ENCODE measurements around the gene GADD45B.
A peak's percentile ranks its signal among the peaks of the same experiment; 100 is the strongest.
"Not testable (repeated sequence)": the region's sequence is repeated elsewhere in the genome, so short reads cannot be mapped to it uniquely, and the experiment has no call there.

GADD45B gene

DNA sequence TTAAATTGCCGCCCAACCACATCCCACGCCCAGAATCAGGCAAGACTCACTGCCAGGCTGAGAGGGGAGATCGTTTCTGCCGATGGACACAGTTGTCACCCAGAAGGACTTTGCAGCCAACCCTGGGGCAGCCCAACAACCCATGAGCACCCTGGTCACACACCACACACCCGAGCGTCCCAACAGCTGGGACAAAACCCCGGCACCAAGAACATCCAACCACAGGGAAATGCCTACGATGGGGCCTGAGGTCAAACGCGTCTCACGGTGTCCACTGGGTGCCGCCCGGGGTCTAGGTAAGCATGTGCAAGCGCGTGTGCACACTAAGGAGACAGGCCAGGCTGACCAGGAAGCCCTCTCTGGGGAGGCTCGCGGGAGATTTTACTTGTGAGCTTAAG is 32.1 kb upstream of the GADD45B start:
- DNase-seq (ENCODE audit: low read depth, low spot score) = no peak

DNA sequence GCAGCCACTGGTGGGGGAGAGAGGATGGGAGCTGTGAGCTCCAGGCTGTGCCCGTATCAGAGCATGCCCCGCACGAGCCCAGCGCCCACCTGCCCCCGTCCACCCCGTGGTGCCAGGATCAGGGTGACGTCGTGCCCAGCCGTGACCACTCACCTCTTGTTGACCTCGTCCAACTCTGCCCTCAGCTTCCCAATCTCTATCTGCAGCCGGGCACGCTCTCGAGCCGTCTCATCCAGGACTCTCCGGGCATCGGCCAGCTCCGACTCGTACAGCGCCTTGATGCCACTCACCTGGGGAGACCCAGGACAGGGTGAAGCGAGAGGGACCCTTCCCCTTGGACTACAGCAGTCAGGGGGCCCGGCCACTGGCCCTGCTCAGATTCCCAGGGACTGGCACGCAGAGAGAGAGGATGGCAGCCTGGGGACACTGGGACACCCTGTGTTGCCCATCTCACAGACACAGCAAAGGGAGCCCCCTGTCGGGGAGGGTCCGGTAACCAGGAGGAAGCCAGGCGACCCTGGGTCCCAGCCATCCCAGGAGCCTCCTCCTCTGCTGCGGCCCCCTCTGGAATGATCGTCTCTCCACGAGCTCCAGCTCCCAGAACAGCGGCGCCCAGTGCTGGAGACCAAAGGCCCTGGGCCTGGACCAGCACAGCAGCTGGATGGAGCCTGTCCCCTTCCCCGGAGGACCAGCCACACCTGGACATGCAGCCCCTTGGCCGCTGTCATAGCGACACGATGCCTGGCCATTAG is 31.5 kb upstream of the GADD45B start:
- no peak for DNase-seq (ENCODE audit: low read depth, low spot score)

DNA sequence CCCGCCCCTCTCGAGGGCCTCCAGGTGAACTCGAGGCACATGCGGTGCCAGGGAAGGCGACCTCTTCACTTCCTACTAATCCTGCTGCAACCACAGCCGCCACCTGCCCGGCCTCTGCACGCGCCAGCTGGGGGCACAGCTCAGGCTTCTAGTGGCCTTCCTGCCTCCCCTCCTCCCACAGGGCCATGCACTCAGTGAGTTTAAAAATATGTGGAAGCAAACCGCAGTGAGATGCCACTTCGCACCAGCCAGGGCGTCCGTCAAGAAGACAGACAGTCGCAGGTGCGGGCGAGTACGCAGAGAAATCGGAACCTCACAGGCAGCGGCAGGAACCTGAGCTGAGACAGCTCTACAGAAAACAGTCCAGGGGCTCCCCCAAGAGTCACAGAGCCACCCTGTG is 29.5 kb upstream of the GADD45B start:
- DNase-seq (ENCODE audit: low read depth, low spot score) = no peak

DNA sequence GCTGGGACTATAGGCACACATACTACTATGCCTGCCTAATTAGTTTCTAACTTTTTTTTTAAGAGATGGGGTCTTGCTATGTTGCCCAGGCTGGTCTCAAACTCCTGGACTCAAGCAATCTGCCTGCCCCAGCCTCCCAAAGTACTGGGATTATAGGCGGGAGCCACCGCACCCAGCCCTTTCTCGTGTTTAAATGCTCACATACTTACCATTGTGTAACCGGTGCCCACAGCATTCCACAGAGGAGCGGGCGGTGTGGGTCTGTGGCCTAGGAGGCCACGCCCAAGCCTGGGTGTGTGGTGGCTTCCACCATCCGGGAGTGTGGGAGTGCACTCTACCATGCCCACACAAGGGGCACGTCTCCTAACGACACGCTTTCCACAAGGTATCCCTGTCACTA is 26.9 kb upstream of the GADD45B start:
- DNase-seq (ENCODE audit: low read depth, low spot score) = no peak

DNA sequence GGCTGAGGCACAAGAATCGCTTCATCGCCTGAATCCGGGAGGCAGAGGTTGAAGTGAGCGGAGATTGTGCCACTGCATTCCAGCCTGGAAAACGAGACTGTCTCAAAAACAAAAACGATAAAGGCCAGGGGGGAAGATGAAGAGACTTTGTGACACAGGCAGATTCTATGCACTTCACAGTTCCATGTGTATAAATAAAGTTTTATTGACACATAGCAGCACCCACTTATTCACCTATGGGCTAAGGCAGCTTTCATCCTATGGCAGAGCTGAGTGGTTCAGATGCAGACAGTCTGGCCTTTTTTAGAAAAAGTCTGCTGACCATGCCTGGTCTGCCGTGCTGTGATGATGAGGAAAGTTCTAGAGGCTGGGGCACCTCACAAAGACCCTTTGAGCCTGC is 24.8 kb upstream of the GADD45B start:
- DNase-seq (ENCODE audit: low read depth, low spot score) = no peak

DNA sequence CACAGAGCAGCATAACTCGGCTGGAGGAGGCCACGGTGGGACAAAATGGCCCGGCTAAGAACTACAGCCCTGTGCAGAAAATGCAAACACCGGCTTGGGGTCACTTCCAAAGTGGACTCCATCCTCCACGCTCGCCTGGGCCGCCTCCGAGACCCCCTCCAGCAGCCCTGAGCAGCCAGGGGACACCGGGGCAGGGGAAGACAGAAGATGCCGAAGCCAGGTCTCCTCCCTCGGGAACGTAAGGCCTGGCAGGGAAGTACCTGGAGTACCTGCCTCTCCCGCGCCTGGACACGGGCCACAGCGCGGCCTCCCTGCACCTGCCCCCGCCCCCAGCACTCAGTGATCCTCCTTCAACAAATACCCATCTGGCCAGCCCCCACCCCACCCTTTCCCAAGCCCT is 24.2 kb upstream of the GADD45B start:
- DNase-seq (ENCODE audit: low read depth, low spot score) = no peak

DNA sequence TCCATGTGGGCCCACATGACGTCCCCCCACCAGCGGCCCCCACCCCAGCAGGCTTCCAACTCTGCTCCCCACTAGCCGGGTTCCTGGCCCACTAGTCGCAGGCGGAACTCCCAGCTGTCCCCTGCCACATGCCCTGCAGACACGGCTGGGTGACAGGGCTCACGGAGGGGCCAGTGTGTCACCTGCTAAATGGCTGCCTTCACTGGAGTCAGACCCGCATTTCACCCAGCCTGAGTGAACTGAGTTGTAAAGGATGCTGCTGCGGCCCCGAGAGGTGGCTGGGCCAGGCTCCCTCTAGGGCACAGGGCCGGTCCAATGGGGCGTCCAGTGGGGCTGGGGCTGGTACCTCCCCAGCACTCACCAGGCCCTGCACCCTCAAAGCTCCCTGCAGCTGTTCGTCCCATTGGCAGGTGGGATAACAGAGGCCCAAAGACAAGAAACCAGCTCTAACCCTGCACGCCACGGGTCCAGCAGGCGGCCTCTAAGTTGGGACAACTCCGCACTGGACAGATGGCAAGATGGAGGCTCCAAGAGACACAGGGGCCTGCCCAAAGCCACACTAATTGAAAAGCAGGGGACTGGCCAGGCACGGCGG is 22.4 kb upstream of the GADD45B start:
- no peak for DNase-seq (ENCODE audit: low read depth, low spot score)

DNA sequence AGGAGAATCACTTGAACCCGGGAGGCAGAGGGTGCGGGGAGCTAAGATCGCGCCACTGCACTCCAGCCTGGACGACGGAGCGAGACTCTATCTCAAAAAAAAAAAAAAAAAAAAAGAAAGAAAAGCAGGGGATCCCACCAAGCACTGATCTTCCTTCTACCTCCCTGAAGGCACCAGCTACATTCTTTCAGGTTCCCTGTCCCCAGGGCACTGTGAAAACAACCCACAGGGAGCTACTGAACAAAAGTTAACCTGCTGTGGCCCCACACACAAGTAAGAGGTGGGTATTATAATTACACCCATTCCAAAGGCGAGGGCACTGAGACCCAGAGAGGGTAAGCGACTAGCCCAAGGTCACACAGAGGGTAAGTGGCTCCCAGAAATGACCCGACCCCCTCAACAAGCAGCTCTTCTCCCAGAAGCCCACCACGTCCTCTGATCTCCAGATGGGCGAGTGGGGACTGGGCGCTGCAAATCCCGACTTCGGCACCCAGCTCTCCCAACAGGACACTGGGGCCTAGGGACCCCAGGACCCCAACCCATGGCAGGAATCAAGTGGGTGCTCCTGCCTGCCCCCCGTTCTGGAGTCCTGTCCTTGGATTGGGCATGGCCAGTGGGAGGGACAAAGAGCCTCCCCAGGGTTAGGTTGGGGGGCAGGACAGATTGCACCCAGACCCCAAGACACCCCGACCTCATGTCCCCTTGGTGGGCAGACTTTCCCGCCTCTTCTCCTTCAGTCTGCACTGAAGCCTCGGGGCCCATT is 21.5 kb upstream of the GADD45B start:
- DNase-seq (ENCODE audit: low read depth, low spot score) = peak; percentile 48

DNA sequence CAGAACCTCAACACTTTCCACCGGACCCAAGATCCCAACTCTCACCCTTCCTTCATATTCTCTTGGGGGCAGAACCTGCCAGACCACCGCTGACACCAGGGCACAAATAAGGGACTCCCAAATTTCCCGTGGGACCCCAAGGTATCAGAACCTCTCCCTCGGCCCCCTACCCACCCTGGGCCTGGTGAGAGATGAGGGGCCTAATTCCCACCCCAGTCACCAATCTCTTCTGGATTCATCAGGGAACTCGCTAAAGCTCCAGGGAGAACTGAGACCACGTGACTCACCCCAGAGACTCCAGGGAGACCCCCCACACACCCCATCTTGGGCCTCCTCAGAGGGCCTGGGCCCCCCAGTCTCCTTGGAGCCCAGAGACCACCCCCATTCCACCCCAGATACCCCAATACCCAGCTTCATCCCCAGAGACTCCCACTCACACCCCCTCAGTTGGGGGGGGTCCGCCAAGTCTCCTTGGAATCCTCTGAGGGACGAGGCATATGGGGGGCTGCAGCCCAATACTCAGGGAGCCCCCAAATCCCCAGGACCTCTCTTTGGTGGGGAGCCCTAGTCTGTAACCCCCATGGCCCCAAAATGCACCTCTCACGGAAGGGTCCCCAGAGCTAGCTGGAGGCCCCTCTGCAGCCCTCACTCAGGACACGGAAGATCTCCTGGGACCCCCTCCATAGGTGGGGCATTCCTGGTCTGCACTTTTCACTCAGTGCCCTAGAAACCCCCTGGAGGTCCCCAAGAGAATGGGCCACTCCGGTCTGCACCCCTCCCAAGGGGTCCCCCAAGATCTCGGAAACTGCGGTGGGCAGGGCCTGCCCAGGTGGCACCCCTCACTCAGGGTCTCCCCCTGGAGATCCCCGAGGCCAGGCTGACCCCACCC is 20.7 kb upstream of the GADD45B start:
- no peak for DNase-seq (ENCODE audit: low read depth, low spot score)

DNA sequence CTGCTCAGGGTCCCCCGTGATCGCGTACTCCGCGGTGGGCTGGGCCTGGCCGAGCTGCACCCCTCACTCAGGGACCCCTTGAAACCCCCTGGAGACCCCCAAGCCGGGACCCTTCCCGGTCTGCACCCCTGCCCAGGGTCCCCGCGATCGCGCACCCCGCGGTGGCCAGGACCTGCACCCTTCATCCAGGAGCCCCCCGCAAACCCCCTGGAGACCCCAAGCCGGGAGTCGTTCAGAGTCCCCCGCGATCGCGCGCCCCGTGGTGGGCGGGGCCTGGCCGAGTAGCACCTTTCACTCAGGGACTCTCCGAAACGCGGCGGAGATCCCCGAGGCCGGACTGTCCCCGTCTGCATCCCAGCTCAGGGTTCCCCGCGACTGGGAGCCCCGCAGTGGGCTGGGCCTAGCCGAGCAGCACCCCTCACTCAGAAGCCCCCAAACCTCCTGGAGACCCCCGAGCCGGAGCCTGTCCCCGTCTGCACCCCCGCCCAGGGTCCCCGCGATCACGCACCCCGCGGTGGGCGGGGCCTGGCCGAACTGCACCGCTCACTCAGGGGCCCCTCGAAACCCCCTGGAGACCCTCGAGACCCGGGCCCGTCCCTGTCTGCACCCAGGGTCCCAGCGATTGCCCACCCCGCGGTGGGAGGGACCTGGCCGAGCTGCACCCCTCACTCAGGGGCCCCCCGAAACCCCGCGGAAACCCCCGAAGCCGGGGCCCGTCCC is 19.9 kb upstream of the GADD45B start:
- no peak for DNase-seq (ENCODE audit: low read depth, low spot score)

DNA sequence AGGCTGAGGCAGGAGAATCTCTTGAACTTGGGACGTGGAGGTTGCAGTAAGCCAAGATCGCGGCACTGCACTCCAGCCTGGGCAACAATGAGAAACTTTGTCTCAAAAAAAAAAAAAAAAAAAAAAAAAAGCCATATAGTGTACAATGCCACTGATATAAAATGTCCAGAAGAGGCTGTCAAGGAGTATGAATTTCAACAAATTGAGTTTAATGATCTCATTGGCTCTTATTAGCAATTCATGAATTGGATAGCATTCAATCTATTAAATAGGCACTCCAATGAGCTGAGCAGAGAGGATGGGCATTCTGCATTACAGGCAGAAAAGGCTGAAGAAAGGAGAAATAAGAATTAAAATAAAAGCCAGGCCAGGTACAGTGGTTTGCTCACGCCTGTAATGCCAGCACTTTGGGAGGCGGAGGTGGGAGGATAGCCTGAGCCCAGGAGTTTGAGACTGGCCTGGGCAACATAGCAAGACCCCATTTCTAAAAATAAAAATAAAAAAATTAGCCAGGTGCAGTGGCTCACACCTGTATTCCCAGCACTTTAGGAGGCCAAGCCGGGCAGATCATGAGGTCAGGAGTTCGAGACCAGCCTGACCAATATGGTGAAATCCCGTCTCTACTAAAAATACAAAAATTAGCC is 18.4 kb upstream of the GADD45B start:
- DNase-seq (ENCODE audit: low read depth, low spot score) = no peak

DNA sequence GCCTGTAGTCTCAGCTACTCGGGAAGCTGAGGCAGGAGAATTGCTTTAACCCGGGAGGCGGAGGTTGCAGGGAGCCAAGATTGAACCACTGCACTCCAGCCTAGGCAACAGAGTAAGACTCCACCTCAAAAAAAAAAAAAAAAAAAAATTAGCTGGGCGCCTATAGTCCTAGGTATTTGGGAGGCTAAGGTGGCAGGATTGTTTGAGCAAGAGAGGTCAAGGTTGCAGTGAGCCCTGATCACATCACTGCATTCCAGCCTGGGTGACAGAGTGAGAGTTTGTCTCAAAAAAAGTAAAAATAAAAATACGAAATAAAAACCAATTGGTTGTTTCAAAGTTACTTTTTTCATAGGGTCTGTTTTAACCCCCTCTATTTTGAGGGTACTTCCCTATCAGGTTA is 17.9 kb upstream of the GADD45B start:
- no peak for DNase-seq (ENCODE audit: low read depth, low spot score)

DNA sequence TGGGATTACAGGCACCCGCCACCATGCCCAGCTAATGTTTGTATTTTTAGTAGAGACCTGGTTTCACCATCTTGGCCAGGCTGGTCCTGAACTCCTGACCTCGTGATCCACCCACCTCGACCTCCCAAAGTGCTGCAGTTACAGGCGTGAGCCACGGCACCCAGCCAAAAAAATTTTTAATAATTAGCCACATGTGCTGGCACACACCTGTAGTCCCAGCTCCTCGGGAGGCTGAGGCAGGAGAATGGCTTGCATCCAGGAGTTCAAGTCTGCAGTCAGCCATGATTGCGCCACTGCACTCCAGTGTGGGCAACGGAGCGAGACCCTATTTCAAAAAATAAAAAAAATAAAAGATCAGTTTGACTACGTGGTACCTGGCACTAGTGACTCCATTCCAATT is 17.2 kb upstream of the GADD45B start:
- not testable (repeated sequence) for DNase-seq (ENCODE audit: low read depth, low spot score)

DNA sequence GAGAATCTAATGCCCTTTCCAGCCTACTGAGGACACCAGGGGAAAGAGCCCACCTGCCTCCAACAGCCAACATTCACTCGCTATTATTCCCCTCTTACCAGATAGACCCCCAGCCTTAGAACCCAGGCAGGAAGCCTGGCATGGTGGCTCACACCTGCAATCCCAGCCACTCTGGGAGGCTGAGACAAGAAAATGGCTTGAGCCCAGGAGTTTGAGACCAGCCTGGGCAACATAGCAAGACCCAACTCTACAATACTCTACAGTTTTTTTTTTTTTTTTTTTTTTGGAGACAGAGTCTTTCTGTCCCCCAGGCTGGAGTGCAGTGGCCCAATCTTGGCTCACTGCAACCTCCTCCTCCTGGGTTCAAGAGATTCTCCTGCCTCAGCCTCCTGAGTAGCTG is 15.7 kb upstream of the GADD45B start:
- DNase-seq (ENCODE audit: low read depth, low spot score) = no peak

DNA sequence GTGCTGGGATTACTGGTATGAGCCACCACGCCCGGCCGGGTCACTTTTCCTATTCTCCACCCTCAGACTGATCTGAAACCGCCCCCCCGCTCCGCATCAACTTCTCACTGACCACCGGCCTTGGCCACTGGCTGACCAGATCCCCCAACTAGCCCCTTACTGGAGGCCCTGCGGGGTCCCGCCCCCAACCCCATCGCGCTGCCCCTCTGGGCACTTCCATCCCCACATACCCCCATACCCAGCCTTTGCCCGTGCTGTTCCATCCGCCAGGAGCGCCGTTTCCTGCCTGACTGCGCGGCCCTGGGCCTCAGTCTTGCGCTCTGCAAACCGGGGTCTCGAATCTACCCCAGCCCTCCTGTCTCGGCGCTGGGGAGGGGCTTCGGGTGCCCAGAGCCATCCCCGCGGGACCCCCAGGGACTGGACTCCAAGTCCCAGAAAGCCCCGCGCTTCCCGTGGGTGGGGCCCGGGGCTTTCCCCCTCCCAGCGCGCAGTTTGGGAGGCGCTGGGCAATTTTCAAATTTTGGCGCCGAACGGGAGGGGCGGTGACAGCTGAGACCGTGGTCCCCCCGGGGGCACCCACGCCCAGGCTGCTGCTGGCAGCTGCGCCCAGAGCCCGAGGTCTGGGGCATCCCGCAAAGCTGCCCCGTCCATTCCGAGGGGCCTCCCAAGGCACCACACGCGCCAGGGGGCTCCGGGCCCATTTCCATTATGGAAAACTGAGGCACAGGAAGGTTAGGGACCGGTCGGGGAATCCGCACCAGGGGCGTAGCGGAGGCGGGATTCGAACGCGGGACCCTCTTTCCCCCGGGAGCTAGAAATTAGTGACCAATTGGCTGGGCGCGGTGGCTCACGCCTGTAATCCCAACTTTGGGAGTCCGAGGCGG is 13.9 kb upstream of the GADD45B start:
- DNase-seq (ENCODE audit: low read depth, low spot score) = peak; percentile 75

DNA sequence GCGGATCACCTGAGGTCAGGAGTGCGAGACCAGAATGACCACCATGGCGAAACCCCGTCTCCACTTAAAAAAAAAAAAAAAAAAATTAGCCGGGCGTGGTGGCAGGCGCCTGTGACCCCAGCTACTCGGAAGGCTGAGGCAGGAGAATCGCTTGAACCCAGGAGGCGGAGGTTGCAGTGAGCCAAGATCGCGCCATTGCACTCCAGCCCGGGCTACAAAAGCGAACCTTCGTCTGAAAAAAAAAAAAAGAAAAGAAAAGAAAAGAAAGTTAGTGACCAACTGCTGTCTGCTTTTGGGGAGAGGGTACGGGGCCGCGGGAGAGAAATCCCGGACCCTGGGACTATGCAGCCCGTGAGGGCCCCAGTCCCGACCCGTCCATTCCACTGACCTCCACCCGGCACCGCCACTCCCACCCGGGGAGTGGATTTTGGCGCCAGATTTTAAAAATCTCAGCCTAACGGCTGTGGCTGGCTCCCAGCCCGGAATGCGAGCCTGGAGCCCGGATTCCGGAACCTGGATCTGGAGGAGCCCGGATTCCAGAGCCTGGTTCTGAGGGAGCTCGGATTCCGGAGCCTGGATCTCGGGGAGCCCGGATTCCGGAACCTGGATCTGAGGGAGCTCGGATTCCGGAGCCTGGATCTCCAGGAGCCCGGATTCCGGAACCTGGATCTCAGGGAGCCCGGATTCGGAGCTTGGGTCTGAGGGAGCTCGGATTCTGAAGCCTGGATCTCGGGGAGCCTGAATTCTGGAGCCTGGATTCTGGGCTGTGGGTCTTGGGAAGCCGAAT is 13.1 kb upstream of the GADD45B start:
- peak; percentile 98 for DNase-seq (ENCODE audit: low read depth, low spot score)

DNA sequence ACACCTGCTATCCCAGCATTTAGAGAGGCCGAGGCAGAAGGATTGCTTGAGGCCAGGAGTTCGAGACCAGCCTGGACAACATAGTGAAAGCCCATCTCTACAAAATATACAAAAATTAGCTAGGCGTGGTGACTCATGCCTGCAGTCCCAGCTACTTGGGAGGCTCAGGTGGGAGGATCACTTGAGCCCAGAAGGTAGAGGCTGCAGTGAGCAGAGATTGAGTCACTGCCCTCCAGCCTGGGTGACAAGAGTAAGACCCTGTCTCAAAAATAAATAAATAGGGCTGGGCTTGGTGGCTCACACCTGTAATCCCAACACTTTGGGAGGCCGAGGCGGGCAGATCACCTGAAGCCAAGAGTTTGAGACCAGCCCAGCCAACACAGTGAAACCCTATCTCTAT is 12.2 kb upstream of the GADD45B start:
- not testable (repeated sequence) for DNase-seq (ENCODE audit: low read depth, low spot score)

DNA sequence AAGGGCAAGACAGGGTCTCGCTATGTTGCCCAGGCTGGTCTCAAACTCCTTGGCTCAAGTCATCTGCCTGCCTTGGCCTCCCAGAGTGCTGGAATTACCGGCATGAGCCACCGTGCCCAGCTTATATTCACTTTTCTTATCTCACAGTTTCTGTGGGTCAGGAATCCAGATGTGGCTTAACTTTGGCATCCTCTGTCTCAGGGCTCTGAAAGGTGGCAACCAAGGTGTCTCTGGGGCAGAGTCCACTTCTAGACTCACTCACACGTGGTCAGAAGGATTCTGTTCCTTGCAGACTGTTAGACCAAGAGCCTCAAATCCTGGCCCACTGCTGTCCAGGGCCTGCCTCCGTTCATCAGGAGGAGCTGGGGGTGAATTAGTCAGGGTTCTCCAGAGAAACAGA is 11.5 kb upstream of the GADD45B start:
- DNase-seq (ENCODE audit: low read depth, low spot score) = no peak

DNA sequence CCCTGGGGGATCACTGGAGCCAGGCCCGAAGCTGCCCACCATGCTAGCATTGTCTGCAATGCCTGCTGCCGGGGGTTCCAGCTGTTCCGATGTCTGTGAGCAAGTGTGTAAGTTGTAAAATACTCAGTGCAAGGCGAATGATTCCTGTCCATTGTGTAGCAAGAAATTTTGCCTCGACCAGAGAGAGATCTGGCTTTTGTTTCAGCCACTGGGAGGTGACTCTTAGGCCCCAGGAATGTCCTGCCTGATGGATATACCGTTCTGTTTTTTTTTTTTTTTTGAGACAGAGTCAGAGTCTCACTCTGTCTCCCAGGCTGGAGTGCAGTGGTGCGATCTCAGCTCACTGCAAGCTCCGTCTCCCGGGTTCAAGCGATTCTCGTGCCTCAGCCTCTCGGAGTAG is 7.3 kb upstream of the GADD45B start:
- DNase-seq (ENCODE audit: low read depth, low spot score) = peak; percentile 36

All from ELF-1 (cell line).